Sciatic nerve (tissue), 2 donors: Measurements from ENCODE around the gene PIK3CA. TPM values are rescaled to one million over a fixed set of nuclear protein-coding genes. Genes with fewer than 3 reads are reported as not detected.
A peak's percentile ranks its signal among the peaks of the same experiment; 100 is the strongest.
"Not testable (repeated sequence)": the region's sequence is repeated elsewhere in the genome, so short reads cannot be mapped to it uniquely, and the experiment has no call there.

ENCODE experiments used
- ATAC-seq: fragments of 200-7000 bp; cut with Tn5 transposase; one replicate; pipeline ENCODE4 v1.9.1; 2020; ENCODE audit warnings: mild to moderate bottlenecking, moderate library complexity
- DNase-seq: peaks from one replicate; pipeline ENCODE4 v3.0.0-alpha.2; 2020; ENCODE audit warnings: low spot score
- intact Hi-C: fragments of 100-400 bp; cut with DNase I; formaldehyde crosslinking; loops from one replicate; pipeline ENCODE4 v1.14.2; 2022
- total RNA-seq: library from RNA; stranded (reverse); fragmentation: NEBNext Ultra II Directional; extraction: Animal tissue kit (Norgen Biotek cat#: 25700); gene quantifications from one replicate; pipeline ENCODE4 v1.2.1, GENCODE V29; 2021
- donor health status: DM: no; HTN: no; CAD: no.
- donor health status: DM: no; HTN: no; CAD: no.

PIK3CA gene
- total RNA-seq, 1 donor from 2014 or later: 41.0 TPM

- DNase-seq: no peak
- no peak for ATAC-seq
- intact Hi-C loops: no loop called here
Observed at GRCh38 chr3:179186426-179186825, 38.3 kb downstream of the PIK3CA start.

DNA sequence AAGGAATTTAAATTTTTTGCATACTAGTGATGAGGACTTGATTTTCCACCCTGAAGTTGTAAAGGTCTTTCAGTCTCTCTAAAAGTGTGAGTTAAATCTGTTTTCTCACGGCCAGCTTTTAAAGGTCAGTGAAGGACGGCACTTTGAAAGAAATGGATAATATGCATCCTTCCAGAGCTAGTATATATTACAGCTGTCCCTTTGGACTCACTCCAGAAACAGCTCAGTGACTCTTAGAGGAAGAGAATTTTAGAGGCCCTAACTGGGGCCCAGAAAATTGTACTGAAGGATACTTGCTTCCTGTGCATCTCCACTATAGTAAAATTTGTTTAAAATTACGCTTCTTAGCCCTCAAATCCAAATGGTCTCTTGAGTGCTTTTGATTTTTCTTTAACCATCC lies 41.6 kb downstream of the PIK3CA start:
- no peak for DNase-seq
- peak; percentile 22 for ATAC-seq
- intact Hi-C loops: no loop called here

- ATAC-seq (no peak), DNase-seq (no peak)
- intact Hi-C loops: no loop called here
Observed at GRCh38 chr3:179190581-179190980, 42.4 kb downstream of the PIK3CA start.

GRCh38 chr3:179192542-179192941 lies 44.4 kb downstream of the PIK3CA start:
- no peak for DNase-seq
- ATAC-seq: no peak
- intact Hi-C loops: no loop called here

DNA sequence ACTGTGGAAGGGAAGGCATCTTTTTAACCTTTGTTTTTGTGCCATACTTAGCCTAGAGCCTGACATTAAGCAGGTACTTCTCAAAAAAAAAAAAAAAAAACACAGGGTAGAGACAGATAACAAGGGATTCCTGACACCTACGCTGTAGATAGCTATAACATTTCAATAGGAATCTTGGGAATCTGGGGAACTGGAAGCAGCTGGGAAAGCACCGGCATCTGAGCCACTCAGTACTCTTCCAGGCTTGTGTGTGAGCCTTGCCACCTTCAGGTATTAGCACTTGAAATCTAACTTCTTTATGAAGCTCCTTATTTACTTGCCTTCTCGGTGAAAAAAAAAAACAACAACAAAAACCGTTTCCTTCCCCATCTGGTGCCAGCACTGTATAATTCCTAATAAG lies 46.8 kb downstream of the PIK3CA start:
- ATAC-seq (no peak), DNase-seq (no peak)
- intact Hi-C loops: no loop called here

DNA sequence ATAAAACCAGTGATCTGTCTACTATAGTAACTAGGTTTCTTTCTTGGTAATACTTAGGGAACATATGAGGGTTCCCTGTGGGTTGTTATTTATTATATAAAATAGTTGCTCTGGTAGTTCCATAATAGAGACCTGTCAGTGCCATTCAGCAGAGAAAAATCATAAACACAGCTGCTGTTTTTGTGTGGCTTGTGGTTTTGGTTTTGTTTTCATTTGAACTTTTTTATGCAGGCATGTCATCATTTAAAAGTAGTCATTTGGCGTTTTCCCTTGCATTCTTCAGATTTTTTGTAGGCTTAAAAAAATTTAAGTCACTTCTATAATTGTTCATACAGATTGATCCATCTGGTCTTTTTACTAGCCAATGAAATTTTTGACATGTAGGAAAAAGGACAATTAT lies 47.9 kb downstream of the PIK3CA start:
- ATAC-seq: peak; percentile 72
- intact Hi-C loops: no loop called here
- DNase-seq: no peak

GRCh38 chr3:179196700-179197099 lies 48.5 kb downstream of the PIK3CA start:
- no peak for DNase-seq
- intact Hi-C loops: no loop called here
- no peak for ATAC-seq

GRCh38 chr3:179200790-179201189 lies 52.6 kb downstream of the PIK3CA start:
- ATAC-seq (no peak), DNase-seq (no peak)
- intact Hi-C loops: no loop called here

DNA sequence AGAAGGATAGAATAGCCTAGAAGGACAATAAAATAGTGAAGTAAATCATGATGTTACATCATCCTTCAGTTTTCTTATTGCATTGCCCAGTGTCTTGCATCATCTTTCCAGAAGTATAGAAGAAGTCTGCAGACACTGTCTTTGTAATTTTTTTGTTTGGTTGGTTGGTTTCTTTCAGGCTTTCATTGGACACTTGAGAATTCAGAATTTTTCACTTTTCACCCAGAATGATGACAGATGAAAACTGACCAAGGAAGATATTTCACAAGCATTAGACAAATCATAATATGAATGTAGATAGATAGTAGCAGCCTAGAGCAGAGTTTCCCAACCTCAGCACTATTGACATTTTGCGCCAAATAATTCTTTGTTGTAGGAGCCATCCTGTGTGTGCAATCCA lies 67.4 kb downstream of the PIK3CA start:
- intact Hi-C loops, DNase-seq: not testable (repeated sequence)
- peak; percentile 71 for ATAC-seq

GRCh38 chr3:179218213-179218612 lies 70.1 kb downstream of the PIK3CA start:
- DNase-seq, intact Hi-C loops, ATAC-seq: not testable (repeated sequence)

GRCh38 chr3:179223548-179223947 lies 75.4 kb downstream of the PIK3CA start:
- intact Hi-C loops: no loop called here
- no peak for DNase-seq
- ATAC-seq: no peak

GRCh38 chr3:179224584-179224983 lies 76.4 kb downstream of the PIK3CA start:
- DNase-seq (no peak), ATAC-seq (no peak)
- intact Hi-C loops: no loop called here

GRCh38 chr3:179227349-179227748 lies 79.2 kb downstream of the PIK3CA start:
- intact Hi-C loops: no loop called here
- no peak for DNase-seq
- no peak for ATAC-seq

- intact Hi-C loops: no loop called here
- DNase-seq (no peak), ATAC-seq (no peak)
Observed at GRCh38 chr3:179229177-179229576, 81.0 kb downstream of the PIK3CA start.

DNA sequence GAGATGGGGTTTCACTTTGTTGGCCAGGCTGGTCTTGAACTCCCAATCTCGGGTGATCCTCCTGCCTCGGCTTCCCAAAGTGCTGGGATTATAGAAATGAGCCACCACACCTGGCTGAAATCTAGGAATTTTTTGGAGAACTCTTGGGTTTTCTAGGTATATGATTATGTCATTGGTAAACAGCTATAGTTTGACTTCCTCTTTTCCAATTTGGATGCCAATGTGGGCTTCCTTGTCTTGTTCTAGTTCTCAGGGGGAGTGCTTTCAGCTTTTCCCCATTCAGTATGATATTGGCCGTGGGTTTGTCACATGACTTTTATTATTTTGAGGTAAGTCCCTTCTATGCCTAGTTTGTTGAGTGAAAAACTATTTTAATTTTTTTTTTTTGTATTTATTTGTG lies 84.9 kb downstream of the PIK3CA start:
- DNase-seq (no peak), ATAC-seq (no peak)
- intact Hi-C loops: no loop called here

- intact Hi-C loops: no loop called here
- ATAC-seq (no peak), DNase-seq (no peak)
Observed at GRCh38 chr3:179234199-179234598, 86.0 kb downstream of the PIK3CA start.

DNA sequence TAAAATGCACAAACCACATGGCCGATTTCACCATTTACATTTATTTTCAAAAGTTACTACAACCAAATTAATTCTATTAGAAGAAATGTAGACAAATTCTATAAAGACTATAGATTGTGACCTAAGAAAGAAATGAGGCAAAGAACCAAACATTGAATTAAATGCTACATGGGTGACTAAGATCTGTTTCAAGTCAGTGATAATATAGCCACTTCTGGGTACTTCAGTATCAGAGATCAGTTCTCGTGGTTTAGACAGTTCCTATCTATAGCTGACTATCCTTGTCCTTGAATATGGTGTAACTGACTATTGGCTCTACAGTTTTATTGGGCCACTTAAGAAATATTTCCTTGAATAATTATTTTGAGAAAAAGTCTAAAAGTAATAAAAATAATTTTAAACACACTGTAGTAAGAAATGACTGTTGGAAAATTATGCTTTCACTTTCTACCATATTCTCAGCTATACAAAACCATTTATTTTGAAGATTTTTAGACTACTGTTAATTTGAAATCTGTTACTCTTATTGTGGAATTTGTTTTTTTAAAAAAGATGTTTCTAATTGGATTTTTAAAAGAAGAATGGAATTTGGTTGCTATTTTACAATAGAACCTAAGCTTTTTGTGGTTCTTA lies 88.6 kb downstream of the PIK3CA start:
- intact Hi-C loops: no loop called here
- no peak for ATAC-seq
- no peak for DNase-seq

DNA sequence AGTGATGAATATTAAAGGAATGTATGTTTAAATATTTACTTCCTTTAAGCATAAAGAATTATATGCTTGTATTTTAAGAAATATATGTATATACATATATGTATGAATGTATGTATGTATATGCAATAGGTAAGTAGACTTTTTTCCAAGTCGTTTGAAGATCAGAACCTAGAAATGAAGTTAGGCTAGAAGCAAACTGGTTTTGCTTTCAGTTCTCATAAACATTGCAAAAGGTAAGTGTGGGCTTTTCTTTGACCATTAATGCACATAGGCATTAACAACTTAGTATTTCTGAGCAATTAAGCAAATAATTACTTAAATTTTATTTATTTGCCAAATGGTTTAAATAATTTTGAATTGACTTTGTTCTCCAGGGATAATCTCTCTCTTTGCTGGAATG lies 92.1 kb downstream of the PIK3CA start:
- DNase-seq, ATAC-seq, intact Hi-C loops: not testable (repeated sequence)

DNA sequence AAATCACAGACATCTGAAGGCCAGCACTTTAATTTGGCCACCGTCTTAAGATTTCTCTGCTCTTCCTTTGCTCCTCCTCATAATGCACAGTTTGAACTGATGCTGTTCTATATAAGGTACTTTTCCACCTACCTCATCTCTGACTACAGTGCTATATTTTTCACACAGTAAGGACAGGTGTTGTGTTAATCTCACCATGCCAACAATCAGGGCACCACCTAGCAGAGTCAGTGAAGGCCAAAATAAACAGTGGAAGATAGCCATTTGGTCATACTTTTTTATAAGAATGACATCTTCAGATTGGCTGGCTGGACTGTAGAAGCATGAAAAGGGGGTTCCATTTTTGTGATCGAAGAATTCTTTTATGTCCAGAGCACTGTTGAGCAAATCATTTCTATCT lies 94.7 kb downstream of the PIK3CA start:
- ATAC-seq, intact Hi-C loops, DNase-seq: not testable (repeated sequence)

- DNase-seq: no peak
- intact Hi-C loops: no loop called here
Observed at GRCh38 chr3:179244878-179245277, 96.7 kb downstream of the PIK3CA start.

DNA sequence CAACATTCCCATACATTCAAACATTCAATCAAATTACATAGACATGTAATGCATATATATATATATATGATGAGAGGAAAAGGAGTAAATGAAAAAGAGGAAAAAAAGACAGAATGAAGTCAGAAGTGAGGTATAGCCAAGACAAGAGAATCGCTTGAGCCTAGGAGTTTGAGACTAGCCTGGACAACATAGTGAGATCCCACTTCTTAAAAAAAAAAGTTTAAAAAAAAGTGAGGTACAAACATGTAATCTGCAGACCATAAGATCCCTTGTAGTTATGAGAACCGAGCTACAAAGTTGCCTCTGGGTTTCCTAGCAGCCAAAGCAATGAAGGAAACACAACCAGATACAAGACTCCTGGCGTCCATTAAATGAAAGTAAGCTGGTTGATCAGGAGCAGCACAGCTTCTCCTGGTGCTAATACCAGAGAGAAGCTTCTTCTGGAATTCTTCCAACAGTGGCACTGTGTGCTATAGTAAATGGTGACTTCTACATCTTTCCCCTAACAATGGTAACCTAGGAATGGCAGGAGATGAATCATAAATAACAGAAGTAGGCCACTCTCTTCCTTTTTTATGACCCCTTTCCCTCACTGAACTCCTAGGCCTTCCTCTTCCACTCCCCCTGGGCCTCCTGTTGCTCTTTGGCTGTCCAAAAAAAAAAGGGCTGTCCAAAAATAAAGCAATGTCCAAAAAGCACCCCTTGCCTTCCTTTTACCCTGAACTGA lies 99.3 kb downstream of the PIK3CA start:
- DNase-seq: no peak
- ATAC-seq: no peak
- intact Hi-C loops: no loop called here

More at GRCh38 chr3:179244878-179245277, 96.7 kb downstream of the PIK3CA start:
- no peak for ATAC-seq
